GM23338 (cell line): ENCODE measurements around the gene C1orf210. TPM values are rescaled to one million over a fixed set of nuclear protein-coding genes. Genes with fewer than 3 reads are reported as not detected.

Source experiments
- ATAC-seq: fragments of 200-7000 bp; cut with Tn5 transposase; 3 replicates; pipeline ENCODE4 v1.9.1; 2020
- DNase-seq: peaks from one replicate; pipeline ENCODE4 v3.0.0-alpha.2; 2015; ENCODE audit warnings: low spot score
- H2AFZ ChIP-seq: fragments of 200-600 bp; sonication (generic); 2 replicates; pipeline ENCODE4 v1.8.0; 2016; ENCODE audit warnings: antibody characterized with exemption, mild to moderate bottlenecking, moderate library complexity
- H3F3A ChIP-seq: fragments of 200-600 bp; sonication (generic); replicated peaks from 2 replicates; pipeline ENCODE4 v1.8.0; 2017; ENCODE audit warnings: antibody characterized with exemption, mixed run types, low read depth
- H3K27ac ChIP-seq: fragments of 200-600 bp; sonication (generic); 2 replicates; pipeline ENCODE4 v1.6.1; 2016; ENCODE audit warnings: low read depth
- H3K27me3 ChIP-seq: fragments of 200-600 bp; sonication (generic); 2 replicates; pipeline ENCODE4 v1.8.0; 2016; ENCODE audit warnings: mild to moderate bottlenecking, mixed run types, moderate library complexity; ENCODE audit not compliant: insufficient read depth
- H3K36me3 ChIP-seq: fragments of 200-600 bp; sonication (generic); 2 replicates; pipeline ENCODE4 v1.8.0; 2016; ENCODE audit warnings: mild to moderate bottlenecking; ENCODE audit not compliant: insufficient read depth
- H3K4me1 ChIP-seq: fragments of 200-600 bp; sonication (generic); 2 replicates; pipeline ENCODE4 v1.8.0; 2016; ENCODE audit warnings: mild to moderate bottlenecking, moderate library complexity; ENCODE audit not compliant: insufficient read depth
- H3K4me2 ChIP-seq: fragments of 200-600 bp; sonication (generic); 2 replicates; pipeline ENCODE4 v1.7.1; 2017; ENCODE audit warnings: mixed run types
- H3K4me3 ChIP-seq: fragments of 200-600 bp; sonication (generic); 2 replicates; pipeline ENCODE4 v1.6.1; 2016; ENCODE audit warnings: mixed run types
- H3K79me2 ChIP-seq: fragments of 200-600 bp; sonication (generic); replicated peaks from 2 replicates; pipeline ENCODE4 v1.8.0; 2017; ENCODE audit warnings: mild to moderate bottlenecking; ENCODE audit not compliant: insufficient read depth
- H3K9me2 ChIP-seq: fragments of 200-600 bp; sonication (generic); 2 replicates; pipeline ENCODE4 v1.8.0; 2017; ENCODE audit not compliant: insufficient read depth
- H4K20me1 ChIP-seq: fragments of 200-600 bp; sonication (generic); replicated peaks from 2 replicates; pipeline ENCODE4 v1.8.0; 2017; ENCODE audit warnings: mild to moderate bottlenecking; ENCODE audit not compliant: insufficient read depth
- H3K27ac Mint-ChIP-seq: 2 replicates; pipeline ENCODE4 v1.8.0; 2020; ENCODE audit warnings: inconsistent platforms, mild to moderate bottlenecking, moderate library complexity, mixed read lengths
- H3K27me3 Mint-ChIP-seq: 3 replicates; pipeline ENCODE4 v1.8.0; 2022; ENCODE audit warnings: low read depth, mild to moderate bottlenecking, moderate library complexity, mixed read lengths, inconsistent platforms; ENCODE audit not compliant: insufficient read depth, poor library complexity
- H3K36me3 Mint-ChIP-seq: 3 replicates; pipeline ENCODE4 v1.8.0; 2021; ENCODE audit warnings: low read depth, mild to moderate bottlenecking, inconsistent platforms, moderate library complexity, mixed read lengths
- H3K4me1 Mint-ChIP-seq: 3 replicates; pipeline ENCODE4 v1.8.0; 2020; ENCODE audit warnings: mild to moderate bottlenecking, inconsistent platforms, mixed read lengths
- H3K4me3 Mint-ChIP-seq: 3 replicates; pipeline ENCODE4 v1.8.0; 2021; ENCODE audit warnings: moderate library complexity, mild to moderate bottlenecking, inconsistent platforms, mixed read lengths
- H3K9me3 Mint-ChIP-seq: 3 replicates; pipeline ENCODE4 v1.8.0; 2020; ENCODE audit warnings: moderate library complexity, mild to moderate bottlenecking, inconsistent platforms, mixed read lengths
- CREB1 ChIP-seq: fragments of 250-450 bp; sonication (Bioruptor Pico); IDR thresholded peaks from 2 replicates; pipeline ENCODE4 v1.5.0; 2020; ENCODE audit warnings: low read depth, mild to moderate bottlenecking, moderate library complexity
- CTCF ChIP-seq, 2 experiments: fragments of 200-600 bp in 1 of 2; sonication (generic) in 1 of 2; conservative IDR thresholded peaks; 2 replicates each; pipeline versions ENCODE4 v1.5.1 to v1.6.1; 2016 to 2017; ENCODE audit warnings: antibody characterized with exemption in 2 of 2, low read depth in 2 of 2, mild to moderate bottlenecking in 2 of 2, moderate library complexity in 1 of 2
- ETS1 ChIP-seq: IDR thresholded peaks from 2 replicates; pipeline ENCODE4 v1.6.1; 2016; ENCODE audit warnings: antibody characterized with exemption
- EZH2 ChIP-seq: fragments of 200-600 bp; sonication (generic); IDR thresholded peaks from one replicate; pipeline ENCODE4 v1.8.0; 2017; ENCODE audit warnings: antibody characterized with exemption, mild to moderate bottlenecking, low read depth; ENCODE audit not compliant: unreplicated experiment
- EZH2phosphoT487 ChIP-seq: fragments of 200-600 bp; sonication (generic); IDR thresholded peaks from one replicate; pipeline ENCODE4 v1.8.1; 2018; ENCODE audit warnings: antibody characterized with exemption; ENCODE audit not compliant: unreplicated experiment
- JUNB ChIP-seq: IDR thresholded peaks from one replicate; pipeline ENCODE4 v1.6.1; 2016; ENCODE audit warnings: antibody characterized with exemption; ENCODE audit not compliant: unreplicated experiment
- NANOG ChIP-seq: IDR thresholded peaks from 2 replicates; pipeline ENCODE4 v1.6.1; 2016; ENCODE audit warnings: antibody characterized with exemption, borderline replicate concordance
- POLR2AphosphoS5 ChIP-seq: IDR thresholded peaks from 2 replicates; pipeline ENCODE4 v1.6.1; 2016; ENCODE audit warnings: antibody characterized with exemption, low read depth
- REST ChIP-seq: IDR thresholded peaks from one replicate; pipeline ENCODE4 v1.6.1; 2018; ENCODE audit warnings: antibody characterized with exemption; ENCODE audit not compliant: unreplicated experiment
- STAT1 ChIP-seq: IDR thresholded peaks from one replicate; pipeline ENCODE4 v1.6.1; 2016; ENCODE audit warnings: antibody characterized with exemption; ENCODE audit not compliant: unreplicated experiment
- ZNF114 ChIP-seq: fragments of 250-450 bp; sonication (Bioruptor Pico); IDR thresholded peaks from 2 replicates; pipeline ENCODE4 v1.5.0; 2020; ENCODE audit warnings: mild to moderate bottlenecking, moderate library complexity
- ZNF331 ChIP-seq: fragments of 250-450 bp; sonication (Bioruptor Pico); IDR thresholded peaks from 2 replicates; pipeline ENCODE4 v1.5.0; 2020; ENCODE audit warnings: low read depth, mild to moderate bottlenecking, moderate library complexity
- polyA plus RNA-seq: library from polyadenylated mRNA; unstranded; fragments of >200 nt; fragmentation: Nextera tagmentation; extraction: Ambion mirVana; gene quantifications from 2 replicates; pipeline ENCODE4 v1.2.1, GENCODE V29; 2016
- total RNA-seq: library from RNA; depleted of rRNA; stranded (reverse); fragments of >200 nt; shearing (Covaris generic); gene quantifications from 2 replicates; pipeline ENCODE4 v1.2.3, GENCODE V29; 2014

Gene C1orf210
- total and polyA plus RNA-seq, 2 experiments from 2014 or later: 10.3 to 17.1 TPM

- TF ChIP-seq POLR2AphosphoS5 (no peak), NANOG (no peak)
Measured at GRCh38 chr1:43282220-43283195, 2.9 kb downstream of the C1orf210 start (continued).

GRCh38 chr1:43280692-43281091 lies 4.7 kb downstream of the C1orf210 start:
- Histone ChIP-seq H3K9me2 (peaks cover 5% of the 10 kb centered on the region; the same call in 1 of the 2 replicates), H3F3A (no peaks in the 10 kb centered on the region), H3K36me3 (no peaks in the 10 kb centered on the region), H3K27me3 (no peaks in the 10 kb centered on the region), H2AFZ (no peak overlapping the region), H3K79me2 (no peaks in the 10 kb centered on the region), H4K20me1 (no peaks in the 10 kb centered on the region), H3K4me2 (no peak overlapping the region), H3K4me3 (no peak overlapping the region), H3K4me1 (peaks cover 14% of the 10 kb centered on the region), H3K27ac (no peak overlapping the region)
- Mint-ChIP-seq H3K27me3 (peaks cover 10% of the 10 kb centered on the region), H3K4me1 (peaks cover 17% of the 10 kb centered on the region), H3K9me3 (no peaks in the 10 kb centered on the region; the same call in 2 of the 3 replicates), H3K36me3 (peaks cover 21% of the 10 kb centered on the region; the same call in 2 of the 3 replicates), H3K27ac (no peak overlapping the region), H3K4me3 (no peak overlapping the region)
- ATAC-seq: no peak
- no peak for DNase-seq
- TF ChIP-seq ZNF331 (no peak), NANOG (no peak), ETS1 (no peak), CREB1 (CRISPR knock-in tag) (no peak), CTCF (conservative IDR thresholded peaks at IDR 0.05; ENCODE audit: low read depth in 2 of 2) (no peak), POLR2AphosphoS5 (no peak), EZH2 (no peak), REST (no peak), JUNB (no peak), EZH2phosphoT487 (no peak), ZNF114 (CRISPR knock-in tag) (no peak), STAT1 (no peak)
